Upper lobe of right lung (tissue), 1 donor: ENCODE results near the gene LRSAM1. TPM values are rescaled to one million over a fixed set of nuclear protein-coding genes. Genes with fewer than 3 reads are reported as not detected.

ENCODE experiments used
- ATAC-seq: fragments of 200-7000 bp; cut with Tn5 transposase; one replicate; pipeline ENCODE4 v1.9.1; 2020; ENCODE audit warnings: mild to moderate bottlenecking, moderate library complexity
- DNase-seq: peaks from one replicate; pipeline ENCODE4 v3.0.0-alpha.2; 2020
- H3K27ac ChIP-seq: fragments of 200-600 bp; one replicate; pipeline ENCODE4 v1.8.0; 2022
- H3K27me3 ChIP-seq: fragments of 200-600 bp; one replicate; pipeline ENCODE4 v1.8.0; 2022; ENCODE audit warnings: mild to moderate bottlenecking
- H3K36me3 ChIP-seq: fragments of 200-600 bp; one replicate; pipeline ENCODE4 v1.8.0; 2022
- H3K4me1 ChIP-seq: fragments of 200-600 bp; one replicate; pipeline ENCODE4 v1.8.0; 2022
- H3K4me3 ChIP-seq: fragments of 200-600 bp; one replicate; pipeline ENCODE4 v1.8.0; 2022; ENCODE audit warnings: mild to moderate bottlenecking
- H3K9me3 ChIP-seq: fragments of 200-600 bp; one replicate; pipeline ENCODE4 v1.8.0; 2022
- CTCF ChIP-seq: fragments of 200-600 bp; IDR thresholded peaks from one replicate; pipeline ENCODE4 v1.8.0; 2022; ENCODE audit warnings: antibody characterized with exemption
- intact Hi-C: fragments of 100-400 bp; cut with DNase I; formaldehyde crosslinking; loops from one replicate; pipeline ENCODE4 v1.11.0; 2022
- total RNA-seq: library from RNA; stranded (reverse); fragmentation: NEBNext Ultra II Directional; extraction: Animal tissue kit (Norgen Biotek cat#: 25700); gene quantifications from one replicate; pipeline ENCODE4 v1.2.1, GENCODE V29; 2021
- donor health status: DM: no; HTN: yes; CAD: no; lungs with severe emphysema.

The LRSAM1 gene
- total RNA-seq, 1 donor from 2014 or later: 18.8 TPM

DNA sequence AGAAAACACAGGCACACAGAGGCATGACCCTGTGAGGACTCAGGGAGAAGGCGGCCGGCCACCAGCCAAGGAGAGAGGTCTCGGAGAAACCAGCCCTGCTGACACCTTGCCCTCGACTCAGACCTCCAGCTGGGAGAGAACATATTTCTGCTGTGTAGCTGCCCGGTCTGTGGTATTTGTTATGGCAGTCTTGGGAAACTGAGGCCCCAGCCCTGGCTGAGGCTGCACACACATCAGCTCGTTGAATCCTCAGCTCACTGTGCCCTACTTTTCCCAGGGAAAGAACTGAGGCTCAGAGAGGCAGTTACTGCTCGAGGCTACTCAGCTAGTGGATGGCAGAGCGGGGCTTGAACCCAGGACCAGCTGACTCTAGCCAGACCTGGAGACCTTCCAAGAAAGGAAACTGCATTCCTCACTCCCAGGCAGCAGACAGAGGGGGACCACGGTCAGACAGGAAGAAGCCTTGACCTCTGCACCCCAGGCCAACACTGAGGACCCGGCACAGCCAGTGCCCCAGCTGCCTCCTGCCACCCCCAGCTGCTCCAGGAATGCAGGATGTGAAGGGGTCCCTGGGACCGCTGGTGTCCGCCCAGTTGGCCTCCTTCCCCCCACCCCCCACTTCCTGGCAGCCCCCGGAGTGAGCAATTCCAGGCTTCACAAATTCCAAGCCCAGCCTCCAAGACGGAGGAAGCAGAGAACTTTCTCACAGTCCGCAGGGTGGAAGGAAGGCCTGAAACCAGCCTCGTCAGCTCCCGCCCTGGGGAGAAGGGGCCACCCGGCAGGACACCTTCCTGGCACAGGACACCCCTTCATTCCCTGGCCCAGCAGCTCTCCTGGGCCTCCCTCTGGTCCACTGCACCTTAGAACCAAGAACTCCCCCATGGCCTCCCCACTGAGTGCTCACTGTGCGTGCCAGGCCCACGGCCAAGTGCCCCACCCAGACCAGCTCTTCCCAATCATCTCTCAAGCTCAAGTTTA is 69.9 kb downstream of the LRSAM1 start:
- ATAC-seq (peak; percentile 47), DNase-seq (no peak)
- Histone ChIP-seq H3K9me3 (no peaks in the 10 kb centered on the region), H3K27ac (peak overlapping the region; percentile 92), H3K4me3 (no peak overlapping the region), H3K36me3 (peaks cover 71% of the 10 kb centered on the region), H3K27me3 (no peaks in the 10 kb centered on the region), H3K4me1 (peaks cover 30% of the 10 kb centered on the region)
- intact Hi-C loops: no loop called here
- no peak for TF ChIP-seq CTCF

DNA sequence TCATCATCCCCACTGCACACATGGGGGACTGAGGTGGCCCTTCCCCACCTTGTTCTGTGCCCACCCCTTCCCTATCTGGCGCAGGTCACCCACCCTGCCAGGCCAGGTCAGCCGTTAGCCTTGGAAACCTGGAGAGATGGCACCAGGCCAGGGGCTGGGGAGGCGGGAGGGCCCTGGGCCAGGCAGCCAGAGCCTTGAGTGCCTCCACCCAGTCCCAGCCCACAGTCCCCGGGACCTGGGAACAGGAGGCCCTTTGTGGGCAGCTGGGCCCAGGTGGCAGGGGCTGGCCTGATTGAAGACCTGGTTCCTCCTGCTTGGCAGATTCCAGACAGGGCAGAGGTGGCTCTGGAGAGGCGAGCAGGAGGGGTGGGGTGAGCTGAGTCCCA is 70.6 kb downstream of the LRSAM1 start:
- Histone ChIP-seq H3K36me3 (peaks cover 70% of the 10 kb centered on the region), H3K27ac (peak overlapping the region; percentile 92), H3K4me1 (peaks cover 37% of the 10 kb centered on the region), H3K27me3 (no peaks in the 10 kb centered on the region), H3K4me3 (no peak overlapping the region), H3K9me3 (no peaks in the 10 kb centered on the region)
- TF ChIP-seq CTCF: no peak
- ATAC-seq: peak; percentile 56
- intact Hi-C loops: no loop called here
- DNase-seq: no peak

- no peak for DNase-seq
- Histone ChIP-seq H3K27ac (peak overlapping the region; percentile 92), H3K36me3 (peaks cover 62% of the 10 kb centered on the region), H3K4me1 (peaks cover 45% of the 10 kb centered on the region), H3K27me3 (no peaks in the 10 kb centered on the region), H3K9me3 (no peaks in the 10 kb centered on the region), H3K4me3 (no peak overlapping the region)
- ATAC-seq: no peak
- no peak for TF ChIP-seq CTCF
- intact Hi-C loops: no loop called here
Measured at GRCh38 chr9:127522727-127523126, 71.4 kb downstream of the LRSAM1 start.

- Histone ChIP-seq H3K4me3 (no peak overlapping the region), H3K9me3 (no peaks in the 10 kb centered on the region), H3K4me1 (peaks cover 47% of the 10 kb centered on the region), H3K36me3 (peaks cover 56% of the 10 kb centered on the region), H3K27me3 (no peaks in the 10 kb centered on the region), H3K27ac (no peak overlapping the region)
- DNase-seq: peak; percentile 66
- peak; percentile 46 for TF ChIP-seq CTCF
- peak; percentile 6 for ATAC-seq
- intact Hi-C loops: no loop called here
Measured at GRCh38 chr9:127523312-127523851, 72.1 kb downstream of the LRSAM1 start.

- peaks cover 57% of the 10 kb centered on the region for H3K36me3 ChIP-seq
- H3K9me3 ChIP-seq: no peaks in the 10 kb centered on the region
- TF ChIP-seq CTCF: no peak
- intact Hi-C loops: no loop called here
- H3K4me3 ChIP-seq: no peak overlapping the region
- peaks cover 45% of the 10 kb centered on the region for H3K4me1 ChIP-seq
- ATAC-seq (no peak), DNase-seq (no peak)
- peak overlapping the region; percentile 51 for H3K27ac ChIP-seq
- no peaks in the 10 kb centered on the region for H3K27me3 ChIP-seq
Measured at GRCh38 chr9:127524373-127524772, 73.1 kb downstream of the LRSAM1 start.
